ENCODE data around the gene CWC27. TPM values are rescaled to one million over a fixed set of nuclear protein-coding genes. Genes with fewer than 3 reads are reported as not detected.

The CWC27 gene
- total and polyA plus RNA-seq, 8 donors, result 5.8 to 25.7 (median 14.3) TPM; not detected in 1

DNA sequence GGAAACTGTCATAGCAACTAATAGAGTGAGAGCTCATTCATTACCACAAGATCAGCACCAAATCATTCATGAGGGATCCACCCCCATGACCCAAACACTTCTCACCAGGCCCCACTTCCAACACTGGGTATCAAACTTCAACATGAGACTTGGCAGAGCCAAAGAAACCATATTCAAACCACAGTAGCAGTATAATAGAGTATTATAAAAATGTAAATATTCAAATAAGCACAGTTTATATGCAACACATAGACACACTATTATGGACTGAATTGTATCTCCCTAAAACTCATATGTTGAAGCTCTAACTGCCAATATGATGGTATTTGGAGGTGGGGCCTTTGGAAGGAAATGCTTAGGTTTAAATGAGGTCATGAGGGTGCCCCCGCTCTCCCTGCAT is 240.5 kb downstream of the CWC27 start:
- no peaks in the 10 kb centered on the region for H3K36me3 ChIP-seq
- intact Hi-C loops (cut with DNase I; ENCODE audit: low total_unique reads), result no loop called here
- WGBS, 5 donors, result 86 to 100% (median 90%) methylated on average over 1 of the region's 1 CpG
- no peak overlapping the region for H3K4me3 ChIP-seq
- no peak overlapping the region for H3K27ac ChIP-seq
- H3K9me3 ChIP-seq, result no peaks in the 10 kb centered on the region
- TF ChIP-seq POLR2A (IDR thresholded peaks at IDR 0.05), result no peak
- no peak for TF ChIP-seq EP300 (IDR thresholded peaks at IDR 0.05)
- TF ChIP-seq, protein P1, sequence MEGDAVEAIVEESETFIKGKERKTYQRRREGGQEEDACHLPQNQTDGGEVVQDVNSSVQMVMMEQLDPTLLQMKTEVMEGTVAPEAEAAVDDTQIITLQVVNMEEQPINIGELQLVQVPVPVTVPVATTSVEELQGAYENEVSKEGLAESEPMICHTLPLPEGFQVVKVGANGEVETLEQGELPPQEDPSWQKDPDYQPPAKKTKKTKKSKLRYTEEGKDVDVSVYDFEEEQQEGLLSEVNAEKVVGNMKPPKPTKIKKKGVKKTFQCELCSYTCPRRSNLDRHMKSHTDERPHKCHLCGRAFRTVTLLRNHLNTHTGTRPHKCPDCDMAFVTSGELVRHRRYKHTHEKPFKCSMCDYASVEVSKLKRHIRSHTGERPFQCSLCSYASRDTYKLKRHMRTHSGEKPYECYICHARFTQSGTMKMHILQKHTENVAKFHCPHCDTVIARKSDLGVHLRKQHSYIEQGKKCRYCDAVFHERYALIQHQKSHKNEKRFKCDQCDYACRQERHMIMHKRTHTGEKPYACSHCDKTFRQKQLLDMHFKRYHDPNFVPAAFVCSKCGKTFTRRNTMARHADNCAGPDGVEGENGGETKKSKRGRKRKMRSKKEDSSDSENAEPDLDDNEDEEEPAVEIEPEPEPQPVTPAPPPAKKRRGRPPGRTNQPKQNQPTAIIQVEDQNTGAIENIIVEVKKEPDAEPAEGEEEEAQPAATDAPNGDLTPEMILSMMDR (IDR thresholded peaks at IDR 0.05), result no peak
- TF ChIP-seq POLR2AphosphoS5 (IDR thresholded peaks at IDR 0.05), result no peak
- no peaks in the 10 kb centered on the region for H3K27me3 ChIP-seq
- peaks cover 0 to 39% (median 19%) of the 10 kb centered on the region in 4 donors for H3K4me1 ChIP-seq
- DNase-seq, result no peak

DNA sequence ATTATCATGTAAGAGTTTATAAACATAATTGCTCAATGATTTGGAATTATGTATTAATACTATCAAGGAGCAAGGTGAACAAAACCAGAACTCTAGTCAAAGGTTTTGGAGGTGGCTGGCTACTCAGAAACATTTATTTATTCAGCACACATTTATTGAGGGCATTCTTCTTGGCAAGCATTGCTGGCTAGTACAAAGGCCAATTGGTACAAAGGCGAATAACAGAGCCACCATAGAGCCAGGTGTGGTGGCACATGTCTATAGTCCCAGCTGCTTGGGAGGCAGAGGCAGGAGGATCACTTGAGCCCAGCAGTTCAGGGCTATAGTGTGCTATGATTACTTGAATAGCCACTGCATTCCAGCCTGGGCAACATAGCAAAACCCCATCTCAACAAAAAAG is 242.1 kb downstream of the CWC27 start:
- Histone ChIP-seq H3K4me1 (peaks cover 0 to 53% (median 28%) of the 10 kb centered on the region in 4 donors), H3K4me3 (no peak overlapping the region), H3K36me3 (no peaks in the 10 kb centered on the region), H3K27me3 (no peaks in the 10 kb centered on the region), H3K27ac (peak overlapping the region in 2 of 5 donors; percentile 25 to 44), H3K9me3 (no peaks in the 10 kb centered on the region)
- TF ChIP-seq POLR2AphosphoS5 (IDR thresholded peaks at IDR 0.05) (no peak), EP300 (IDR thresholded peaks at IDR 0.05) (no peak), POLR2A (IDR thresholded peaks at IDR 0.05) (no peak)
- TF ChIP-seq, protein P1 (IDR thresholded peaks at IDR 0.05), result no peak
- intact Hi-C loops (cut with DNase I; ENCODE audit: low total_unique reads), result no loop called here
- DNase-seq, result no peak
- 30 to 64% (median 41%) methylated on average over 1 of the region's 1 CpG for WGBS, 5 donors

DNA sequence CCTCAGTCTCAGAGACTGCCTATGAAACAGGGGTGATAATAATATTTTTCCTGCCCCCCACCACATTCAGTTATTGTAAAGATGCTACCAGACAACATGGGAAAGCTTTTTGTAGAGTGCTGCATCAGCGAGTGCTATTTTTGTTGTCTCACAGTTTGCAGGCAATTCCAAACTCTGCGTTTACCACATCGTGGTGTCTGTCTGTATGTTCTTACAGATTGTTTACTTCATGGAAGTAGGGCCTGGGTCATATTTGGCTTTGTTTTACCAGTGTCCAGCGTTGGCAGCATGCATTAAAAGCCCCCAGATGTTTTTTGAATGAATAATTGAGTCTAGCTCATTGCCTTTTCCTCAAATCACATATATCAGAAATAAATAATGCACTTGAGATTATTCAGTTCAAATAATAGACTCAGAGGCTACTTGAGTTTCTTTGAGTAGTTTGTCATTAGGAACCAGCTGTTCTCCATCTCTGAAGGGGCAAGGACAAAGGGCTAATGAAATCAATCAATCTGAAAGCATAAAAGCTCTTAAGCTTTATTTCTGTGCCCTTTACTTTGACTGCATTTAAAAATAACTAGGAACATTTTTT is 243.7 kb downstream of the CWC27 start:
- intact Hi-C loops (cut with DNase I; ENCODE audit: low total_unique reads), result no loop called here
- TF ChIP-seq POLR2A (IDR thresholded peaks at IDR 0.05), result no peak
- TF ChIP-seq POLR2AphosphoS5 (IDR thresholded peaks at IDR 0.05), result peak in 1 of 3 donors; percentile 52
- 51 to 73% (median 68%) methylated on average over 4 of the region's 4 CpGs for WGBS, 5 donors

DNA sequence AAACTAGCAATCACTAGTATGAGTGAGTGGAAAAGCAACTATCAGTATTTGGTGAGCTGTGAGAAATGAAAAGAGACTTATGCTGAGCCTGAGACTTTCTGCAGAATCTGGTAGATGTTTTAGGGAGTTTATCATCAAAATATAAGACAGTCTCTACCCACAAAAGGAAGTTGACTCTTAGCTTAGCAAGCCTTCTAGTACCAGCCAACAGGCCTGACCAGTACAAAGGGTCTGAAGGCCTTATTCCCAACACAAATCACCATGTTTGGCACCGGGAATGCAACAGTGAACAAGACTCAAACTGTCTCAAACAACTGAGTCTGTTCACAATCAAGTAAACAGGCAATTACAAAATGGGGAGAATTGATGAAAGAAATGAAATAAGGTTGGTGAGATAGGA is 244.4 kb downstream of the CWC27 start:
- Histone ChIP-seq H3K9me3 (no peaks in the 10 kb centered on the region), H3K27ac (peak overlapping the region in 3 of 5 donors; percentile 12 to 58 (median 17)), H3K36me3 (no peaks in the 10 kb centered on the region), H3K4me3 (no peak overlapping the region), H3K4me1 (peaks cover 0 to 58% (median 31%) of the 10 kb centered on the region in 4 donors), H3K27me3 (no peaks in the 10 kb centered on the region)
- no peak for DNase-seq
- intact Hi-C loops (cut with DNase I; ENCODE audit: low total_unique reads), result no loop called here
- WGBS, 5 donors, result 67 to 90% (median 88%) methylated on average over 1 of the region's 1 CpG
- no peak for TF ChIP-seq EP300 (IDR thresholded peaks at IDR 0.05)
- TF ChIP-seq, protein P1 (IDR thresholded peaks at IDR 0.05), result no peak
- no peak for TF ChIP-seq POLR2A (IDR thresholded peaks at IDR 0.05)
- TF ChIP-seq POLR2AphosphoS5 (IDR thresholded peaks at IDR 0.05), result no peak

More for the DNA sequence above, 243.7 kb downstream of the CWC27 start:
- no peak for DNase-seq
- no peaks in the 10 kb centered on the region for H3K27me3 ChIP-seq
- H3K27ac ChIP-seq, result peak overlapping the region in 2 of 5 donors; percentile 25 to 58
- no peaks in the 10 kb centered on the region for H3K36me3 ChIP-seq
- no peak overlapping the region for H3K4me3 ChIP-seq
- peaks cover 0 to 58% (median 31%) of the 10 kb centered on the region in 4 donors for H3K4me1 ChIP-seq
- H3K9me3 ChIP-seq, result no peaks in the 10 kb centered on the region

DNA sequence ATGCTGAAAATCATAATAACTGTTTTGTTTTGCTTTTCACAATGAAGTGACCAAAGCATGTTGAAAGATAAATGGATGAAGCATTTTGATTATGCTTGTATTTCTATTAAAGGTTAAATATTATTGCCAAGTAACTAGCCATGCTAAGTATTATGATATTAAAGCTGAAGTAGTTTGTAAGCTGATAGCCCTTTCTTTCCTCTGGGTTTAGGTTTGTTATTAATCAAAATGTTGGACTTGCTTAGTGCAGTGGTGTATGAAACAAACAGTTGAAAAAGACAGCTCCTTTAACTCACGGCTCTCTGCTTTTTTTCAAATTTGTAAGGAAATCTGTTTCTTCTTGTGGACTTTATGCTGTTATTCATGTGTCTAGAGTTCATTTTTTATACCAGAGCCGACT is 246.0 kb downstream of the CWC27 start:
- Histone ChIP-seq H3K4me3 (no peak overlapping the region), H3K36me3 (no peaks in the 10 kb centered on the region), H3K27ac (peak overlapping the region in 2 of 5 donors; percentile 24 to 48), H3K4me1 (peaks cover 0 to 58% (median 31%) of the 10 kb centered on the region in 4 donors), H3K27me3 (no peaks in the 10 kb centered on the region), H3K9me3 (no peaks in the 10 kb centered on the region)
- DNase-seq, result no peak
- WGBS, 5 donors, result 39 to 71% (median 47%) methylated on average over 2 of the region's 2 CpGs
- no peak for TF ChIP-seq POLR2A (IDR thresholded peaks at IDR 0.05)
- no peak for TF ChIP-seq POLR2AphosphoS5 (IDR thresholded peaks at IDR 0.05)
- TF ChIP-seq EP300 (IDR thresholded peaks at IDR 0.05), result no peak
- TF ChIP-seq, protein P1 (IDR thresholded peaks at IDR 0.05), result no peak
- intact Hi-C loops (cut with DNase I; ENCODE audit: low total_unique reads), result no loop called here

Measured in stomach (tissue), 9 donors.